ENCODE measurements around the gene TCHP. TPM values are rescaled to one million over a fixed set of nuclear protein-coding genes. Genes with fewer than 3 reads are reported as not detected.

TCHP gene
- total RNA-seq, 1 donor = 11.5 TPM

GRCh38 chr12:109863847-109864712 lies 36.0 kb upstream of the TCHP start:
- TF ChIP-seq CTCF (IDR thresholded peaks at IDR 0.05; ENCODE audit: insufficient read depth, low read length) = no peak
- peak; percentile 39 for DNase-seq (ENCODE audit: low read depth)
- H3K4me3 ChIP-seq (ENCODE audit: low read depth, low read length) = no peak overlapping the region

- no peak overlapping the region for H3K4me3 ChIP-seq (ENCODE audit: low read depth, low read length)
- DNase-seq (ENCODE audit: low read depth) = no peak
- no peak for TF ChIP-seq CTCF (IDR thresholded peaks at IDR 0.05; ENCODE audit: insufficient read depth, low read length)
Observed at GRCh38 chr12:109864916-109865315, 35.2 kb upstream of the TCHP start.

- no peak overlapping the region for H3K4me3 ChIP-seq (ENCODE audit: low read depth, low read length)
- DNase-seq (ENCODE audit: low read depth) = no peak
- TF ChIP-seq CTCF (IDR thresholded peaks at IDR 0.05; ENCODE audit: insufficient read depth, low read length) = no peak
Observed at GRCh38 chr12:109868182-109869051, 31.7 kb upstream of the TCHP start.

- DNase-seq (ENCODE audit: low read depth) = peak; percentile 36
- TF ChIP-seq CTCF (IDR thresholded peaks at IDR 0.05; ENCODE audit: insufficient read depth, low read length) = no peak
- H3K4me3 ChIP-seq (ENCODE audit: low read depth, low read length) = no peak overlapping the region
Observed at GRCh38 chr12:109870648-109871047, 29.4 kb upstream of the TCHP start.

GRCh38 chr12:109871668-109872314 lies 28.3 kb upstream of the TCHP start:
- peak; percentile 31 for DNase-seq (ENCODE audit: low read depth)
- no peak for TF ChIP-seq CTCF (IDR thresholded peaks at IDR 0.05; ENCODE audit: insufficient read depth, low read length)

GRCh38 chr12:109873653-109874052 lies 26.4 kb upstream of the TCHP start:
- DNase-seq (ENCODE audit: low read depth) = peak; percentile 41
- H3K4me3 ChIP-seq (ENCODE audit: low read depth, low read length) = no peak overlapping the region
- TF ChIP-seq CTCF (IDR thresholded peaks at IDR 0.05; ENCODE audit: insufficient read depth, low read length) = no peak

More at GRCh38 chr12:109871668-109872314, 28.3 kb upstream of the TCHP start:
- no peak overlapping the region for H3K4me3 ChIP-seq (ENCODE audit: low read depth, low read length)
